H9 (cell line): ENCODE results near the gene ZNF791. TPM values are rescaled to one million over a fixed set of nuclear protein-coding genes. Genes with fewer than 3 reads are reported as not detected.

Experiments used
- DNase-seq: peaks from one replicate; pipeline ENCODE4 v3.0.0-alpha.2; 2017
- H2AFZ ChIP-seq: one replicate; pipeline ENCODE4 v1.6.1; 2013; ENCODE audit warnings: mild to moderate bottlenecking, low read length, control low read depth, moderate library complexity
- H2AK5ac ChIP-seq: 2 replicates; pipeline ENCODE4 v1.6.1; 2013; ENCODE audit warnings: low read length, control low read depth, mixed read lengths; ENCODE audit not compliant: insufficient read length
- H2BK120ac ChIP-seq: one replicate; pipeline ENCODE4 v1.6.1; 2013; ENCODE audit warnings: low read depth, mild to moderate bottlenecking, low read length, control low read depth, inconsistent platforms; ENCODE audit not compliant: poor library complexity, severe bottlenecking
- H2BK12ac ChIP-seq: 2 replicates; pipeline ENCODE4 v1.6.1; 2013; ENCODE audit warnings: low read length, control low read depth, mixed read lengths, low read depth; ENCODE audit not compliant: insufficient read length
- H2BK15ac ChIP-seq: 2 replicates; pipeline ENCODE4 v1.6.1; 2013; ENCODE audit warnings: low read depth, low read length, control low read depth
- H2BK20ac ChIP-seq: one replicate; pipeline ENCODE4 v1.6.1; 2013; ENCODE audit warnings: low read depth, mild to moderate bottlenecking, low read length, control low read depth, inconsistent platforms; ENCODE audit not compliant: poor library complexity, severe bottlenecking
- H2BK5ac ChIP-seq: 2 replicates; pipeline ENCODE4 v1.6.1; 2013; ENCODE audit warnings: low read length, control low read depth, mixed read lengths; ENCODE audit not compliant: insufficient read length
- H3K14ac ChIP-seq: 2 replicates; pipeline ENCODE4 v1.6.1; 2013; ENCODE audit warnings: low read length, control low read depth; ENCODE audit not compliant: insufficient read depth
- H3K18ac ChIP-seq: 2 replicates; pipeline ENCODE4 v1.6.1; 2013; ENCODE audit warnings: low read depth, mild to moderate bottlenecking, mixed read lengths, low read length, control low read depth; ENCODE audit not compliant: insufficient read length
- H3K23ac ChIP-seq: 2 replicates; pipeline ENCODE4 v1.6.1; 2013; ENCODE audit warnings: low read length, control low read depth, mixed read lengths, low read depth; ENCODE audit not compliant: insufficient read length
- H3K23me2 ChIP-seq: 2 replicates; pipeline ENCODE4 v1.6.1; 2013; ENCODE audit warnings: low read depth, mild to moderate bottlenecking, mixed read lengths, low read length, control low read depth; ENCODE audit not compliant: insufficient read length, poor library complexity, severe bottlenecking
- H3K27ac ChIP-seq: 2 replicates; pipeline ENCODE4 v1.5.1; 2013; ENCODE audit warnings: low read length, control low read depth, mixed read lengths, low read depth; ENCODE audit not compliant: insufficient read length
- H3K27me3 ChIP-seq: 2 replicates; pipeline ENCODE4 v1.6.1; 2013; ENCODE audit warnings: low read length, control low read depth, inconsistent platforms; ENCODE audit not compliant: insufficient read depth
- H3K4ac ChIP-seq: 2 replicates; pipeline ENCODE4 v1.6.1; 2013; ENCODE audit warnings: low read depth, mild to moderate bottlenecking, control low read depth, inconsistent platforms, low read length, moderate library complexity
- H3K4me1 ChIP-seq: 2 replicates; pipeline ENCODE4 v1.6.1; 2013; ENCODE audit warnings: low read length, control low read depth, inconsistent platforms; ENCODE audit not compliant: insufficient read depth
- H3K4me2 ChIP-seq: 2 replicates; pipeline ENCODE4 v1.6.1; 2013; ENCODE audit warnings: low read length, control low read depth, mixed read lengths; ENCODE audit not compliant: insufficient read length, insufficient read depth
- H3K56ac ChIP-seq: 2 replicates; pipeline ENCODE4 v1.6.1; 2013; ENCODE audit warnings: low read depth, mild to moderate bottlenecking, mixed read lengths, low read length, control low read depth; ENCODE audit not compliant: insufficient read length
- H3K79me1 ChIP-seq: 2 replicates; pipeline ENCODE4 v1.6.1; 2013; ENCODE audit warnings: low read depth, mild to moderate bottlenecking, moderate library complexity, low read length, control low read depth, inconsistent platforms; ENCODE audit not compliant: insufficient read depth, poor library complexity, severe bottlenecking
- H3K79me2 ChIP-seq: 2 replicates; pipeline ENCODE4 v1.6.1; 2013; ENCODE audit warnings: low read length, control low read depth, inconsistent platforms; ENCODE audit not compliant: insufficient read depth
- H3K9ac ChIP-seq: 2 replicates; pipeline ENCODE4 v1.6.1; 2013; ENCODE audit warnings: low read length, control low read depth, mixed read lengths; ENCODE audit not compliant: insufficient read length; ENCODE audit errors: extremely low read depth
- H3K9me3 ChIP-seq: one replicate; pipeline ENCODE4 v1.6.1; 2013; ENCODE audit warnings: low read depth, low read length, inconsistent platforms; ENCODE audit not compliant: control insufficient read depth
- H3T11ph ChIP-seq: one replicate; pipeline ENCODE4 v1.6.1; 2013; ENCODE audit warnings: mild to moderate bottlenecking, low read length, control low read depth, inconsistent platforms
- H4K20me1 ChIP-seq: one replicate; pipeline ENCODE4 v1.6.1; 2013; ENCODE audit not compliant: control insufficient read depth, insufficient read length, insufficient read depth
- H4K5ac ChIP-seq: 2 replicates; pipeline ENCODE4 v1.6.1; 2013; ENCODE audit warnings: low read depth, mild to moderate bottlenecking, mixed read lengths, low read length, control low read depth; ENCODE audit not compliant: insufficient read length
- H4K8ac ChIP-seq: replicated peaks from 2 replicates; pipeline ENCODE4 v1.6.1; 2013; ENCODE audit warnings: low read length, control low read depth, mixed read lengths, low read depth; ENCODE audit not compliant: insufficient read length
- H4K91ac ChIP-seq: 2 replicates; pipeline ENCODE4 v1.6.1; 2013; ENCODE audit warnings: low read depth, mild to moderate bottlenecking, moderate library complexity, mixed read lengths, low read length, control low read depth; ENCODE audit not compliant: insufficient read length
- H3K27ac Mint-ChIP-seq, 3 experiments: 2 replicates in 2 of 3; 3 replicates in 1 of 3; pipeline ENCODE4 v1.8.0; 2020 to 2021; ENCODE audit warnings: mixed read lengths in 3 of 3, mild to moderate bottlenecking in 1 of 3, moderate library complexity in 1 of 3
- H3K27me3 Mint-ChIP-seq: 2 replicates; pipeline ENCODE4 v1.8.0; 2021; ENCODE audit warnings: low read depth, mild to moderate bottlenecking, moderate library complexity, mixed read lengths
- H3K36me3 Mint-ChIP-seq, 3 experiments: 2 replicates in 2 of 3; 3 replicates in 1 of 3; pipeline ENCODE4 v1.8.0; 2020 to 2021; ENCODE audit warnings: low read depth in 3 of 3, mixed read lengths in 3 of 3; ENCODE audit not compliant: insufficient read depth in 1 of 3
- H3K4me1 Mint-ChIP-seq, 2 experiments: 2 replicates each; pipeline ENCODE4 v1.8.0; 2020; ENCODE audit warnings: mixed read lengths in 2 of 2
- H3K4me3 Mint-ChIP-seq, 2 experiments: 2 replicates in 1 of 2; 3 replicates in 1 of 2; pipeline ENCODE4 v1.8.0; 2020 to 2021; ENCODE audit warnings: mild to moderate bottlenecking in 2 of 2, mixed read lengths in 2 of 2, moderate library complexity in 1 of 2
- H3K9me3 Mint-ChIP-seq, 2 experiments: 2 replicates in 1 of 2; 3 replicates in 1 of 2; pipeline ENCODE4 v1.8.0; 2020; ENCODE audit warnings: mild to moderate bottlenecking in 2 of 2, mixed read lengths in 2 of 2, moderate library complexity in 1 of 2
- CTCF ChIP-seq: fragments of 200-600 bp; sonication (generic); conservative IDR thresholded peaks from 3 replicates; pipeline ENCODE4 v1.8.0; 2021; ENCODE audit warnings: antibody characterized with exemption, mild to moderate bottlenecking
- WGBS: extraction: QIAGEN DNeasy Blood & Tissue Kit; methylation state at CpG from one replicate; pipeline ENCODE4 v1.1.7; 2013; ENCODE audit warnings: missing lambda C conversion rate, low lambda C conversion rate, mixed read lengths; ENCODE audit not compliant: insufficient read length; ENCODE audit errors: extremely low coverage; 5-methylcytosine and 5-hydroxymethylcytosine counted together
- total RNA-seq: library from RNA; stranded (reverse); gene quantifications from 2 replicates; pipeline ENCODE4 v1.2.1, GENCODE V29; 2021

Gene ZNF791
- total RNA-seq, 1 experiment from 2014 or later = 20.2 TPM

DNA sequence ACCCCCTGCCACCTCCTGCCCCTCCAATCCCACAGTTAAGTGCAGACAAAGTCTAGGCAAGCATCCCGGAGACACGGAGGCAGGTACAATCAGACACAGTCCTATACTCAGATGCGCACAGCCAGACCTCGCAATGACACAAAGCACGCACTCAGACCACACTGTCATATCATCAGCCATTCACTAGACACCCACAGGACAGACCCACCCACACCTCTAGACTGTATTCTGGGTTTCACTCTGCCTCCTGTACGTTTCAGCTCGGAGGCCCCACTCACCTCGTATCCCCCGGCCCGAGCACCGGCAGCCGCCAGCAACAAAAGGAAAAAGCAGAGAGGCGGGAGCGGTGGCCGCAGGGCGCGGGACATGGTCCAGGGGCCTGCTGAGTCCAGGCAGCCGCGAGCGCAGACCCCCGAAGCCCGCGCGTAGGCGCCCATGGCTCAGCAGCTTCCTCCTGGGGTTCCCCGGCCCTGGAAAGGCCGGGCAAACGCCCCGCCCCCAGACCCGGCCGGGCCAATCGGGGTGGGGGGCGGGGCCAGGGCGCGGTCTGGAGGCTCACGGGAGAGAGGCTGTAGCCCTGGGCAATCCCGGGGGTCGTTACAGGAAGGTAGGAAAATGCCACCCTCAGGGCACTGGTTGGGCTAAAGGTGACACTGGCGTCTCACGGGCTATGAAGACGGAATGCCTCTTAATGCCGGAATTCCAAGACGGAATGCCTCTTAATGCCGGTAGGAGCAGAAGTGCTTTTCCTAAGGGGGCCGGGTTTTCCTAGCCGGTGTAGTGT, 55.7 kb downstream of the ZNF791 start, which contains the start of the genes MAN2B1 and WDR83:
Gene MAN2B1, minus strand, starts transcription at position 478 of the 784 bp plus-strand sequence. Its CDS starts 41 bp downstream, at position 437.
Gene WDR83, plus strand, starts transcription at position 543 of the 784 bp plus-strand sequence. CDS start 2,984 bp downstream, outside the sequence.
- Histone ChIP-seq H3K79me2 (no peaks in the 10 kb centered on the region), H3K9ac (peak within 1 kb of the TSS; percentile 83), H2BK20ac (no peak within 1 kb of the TSS), H3K18ac (no peak within 1 kb of the TSS), H4K20me1 (no peaks in the 10 kb centered on the region), H2BK5ac (no peak within 1 kb of the TSS), H2BK15ac (no peak within 1 kb of the TSS), H3K9me3 (no peaks in the 10 kb centered on the region), H3K27ac (no peak within 1 kb of the TSS), H3K79me1 (no peaks in the 10 kb centered on the region), H3K27me3 (no peaks in the 10 kb centered on the region), H4K91ac (no peak within 1 kb of the TSS), H3K23me2 (peaks cover 24% of the 10 kb centered on the region), H2BK12ac (no peak within 1 kb of the TSS), H3K4me1 (no peaks in the 10 kb centered on the region), H2BK120ac (no peak within 1 kb of the TSS), H4K5ac (no peak within 1 kb of the TSS), H3K23ac (no peak within 1 kb of the TSS), H2AFZ (no peak within 1 kb of the TSS), H3K14ac (no peak within 1 kb of the TSS; the same call in 1 of the 2 replicates), H3K4ac (no peak within 1 kb of the TSS), H3T11ph (no peak within 1 kb of the TSS), H3K56ac (no peak within 1 kb of the TSS), H2AK5ac (no peak within 1 kb of the TSS), H3K4me2 (peak within 1 kb of the TSS; percentile 83), H4K8ac (no peak within 1 kb of the TSS)
- WGBS = no CpG with 5 or more reads among the region's 46 CpGs
- H3K4me1 Mint-ChIP-seq = peaks cover 27 to 48% of the 10 kb centered on the region in 2 experiments
- H3K4me3 Mint-ChIP-seq = peak within 1 kb of the TSS; percentile 93 to 94
- H3K27ac Mint-ChIP-seq = peak within 1 kb of the TSS; percentile 86 to 98 (median 91)
- peaks cover 0 to 1% of the 10 kb centered on the region in 2 experiments; a peak in 2 of 5 replicates for H3K9me3 Mint-ChIP-seq
- peaks cover 3 to 24% (median 19%) of the 10 kb centered on the region in 3 experiments; a peak in 6 of 7 replicates for H3K36me3 Mint-ChIP-seq
- peak; percentile 89 for DNase-seq
- peaks cover 2% of the 10 kb centered on the region for H3K27me3 Mint-ChIP-seq
- TF ChIP-seq CTCF = no peak
